Panc1 (cell line): ENCODE results near the gene HNRNPLL. TPM values are rescaled to one million over a fixed set of nuclear protein-coding genes. Genes with fewer than 3 reads are reported as not detected.

Experiments used
- ATAC-seq: fragments of 200-7000 bp; cut with Tn5 transposase; 2 replicates; pipeline ENCODE4 v1.9.1; 2020; ENCODE audit warnings: mild to moderate bottlenecking, moderate library complexity
- BruUV-seq: library from RNA; stranded (reverse); fragments of 400-500 nt; replicated peaks from 2 replicates; lab custom pipeline; 2021; lab: Mats Ljungman, UMichigan
- CTCF ChIA-PET: fragments of 300-600 bp; sonication (Branson Sonifier 250); formaldehyde crosslinking; loops from one replicate; lab custom pipeline; 2022; ENCODE audit warnings: antibody characterized with exemption; lab: Charles Lee
- POLR2A ChIA-PET: fragments of 300-600 bp; sonication (Branson Sonifier 250); formaldehyde crosslinking; loops from one replicate; lab custom pipeline; 2022; ENCODE audit warnings: antibody characterized with exemption; lab: Charles Lee
- DNase-seq: peaks from one replicate; pipeline ENCODE4 v3.0.0-alpha.2; 2010; ENCODE audit warnings: low read depth, low spot score
- H3K27ac ChIP-seq: 2 replicates; pipeline ENCODE4 v1.5.1; 2011; ENCODE audit warnings: mild to moderate bottlenecking, low read length, inconsistent platforms
- H3K27me3 ChIP-seq: fragments of 200-500 bp; sonication (Bioruptor generic); 2 replicates; pipeline ENCODE4 v1.6.0; 2014; ENCODE audit warnings: low read length, inconsistent platforms; ENCODE audit not compliant: control insufficient read depth, insufficient read depth
- H3K36me3 ChIP-seq: fragments of 200-500 bp; sonication (Bioruptor generic); 2 replicates; pipeline ENCODE4 v1.5.1; 2014; ENCODE audit warnings: inconsistent platforms, mild to moderate bottlenecking, low read length, moderate library complexity; ENCODE audit not compliant: control insufficient read depth, insufficient read depth
- H3K4me1 ChIP-seq: 2 replicates; pipeline ENCODE4 v1.5.1; 2011; ENCODE audit warnings: inconsistent platforms, mild to moderate bottlenecking, low read length, moderate library complexity; ENCODE audit not compliant: control insufficient read depth, insufficient read depth
- H3K4me3 ChIP-seq, 2 experiments: 2 replicates each; pipeline ENCODE4 v1.5.1; 2011 to 2012; ENCODE audit warnings: low read depth in 2 of 2, low read length in 2 of 2, mild to moderate bottlenecking in 2 of 2, inconsistent platforms in 1 of 2, moderate library complexity in 1 of 2
- H3K9me3 ChIP-seq: fragments of 200-500 bp; sonication (Bioruptor generic); 2 replicates; pipeline ENCODE4 v1.5.1; 2014; ENCODE audit warnings: low read depth, mild to moderate bottlenecking, inconsistent platforms, low read length, moderate library complexity; ENCODE audit not compliant: control insufficient read depth, insufficient read depth
- CTCF ChIP-seq: fragments of 450-650 bp; IDR thresholded peaks from 2 replicates; pipeline ENCODE4 v1.5.1; 2017; ENCODE audit warnings: mild to moderate bottlenecking
- POLR2AphosphoS5 ChIP-seq: IDR thresholded peaks from 2 replicates; pipeline ENCODE4 v1.6.1; 2012; ENCODE audit warnings: mild to moderate bottlenecking, low read depth, low read length, moderate library complexity
- REST ChIP-seq, 2 experiments: IDR thresholded peaks; 2 replicates each; pipeline ENCODE4 v1.6.1; 2011 to 2012; ENCODE audit warnings: low read depth in 2 of 2, control low read depth in 1 of 2, low read length in 1 of 2, mild to moderate bottlenecking in 1 of 2, moderate library complexity in 1 of 2; ENCODE audit not compliant: insufficient read depth in 1 of 2
- SIN3A ChIP-seq: IDR thresholded peaks from 2 replicates; pipeline ENCODE4 v1.6.1; 2012; ENCODE audit warnings: low read depth, mild to moderate bottlenecking, low read length, moderate library complexity, borderline replicate concordance; ENCODE audit not compliant: insufficient read depth
- TCF7L2 ChIP-seq: IDR thresholded peaks from 2 replicates; pipeline ENCODE4 v1.6.1; 2011; ENCODE audit warnings: mild to moderate bottlenecking, low read depth, low read length, inconsistent platforms
- in situ Hi-C: cut with HindIII; loops from 2 replicates; pipeline ENCODE4 v1.10.0; 2016; ENCODE audit warnings: low sequenced_read_pairs, low pct_unique_long_range_greater_than_20kb
- intact Hi-C: fragments of 100-400 bp; cut with micrococcal nuclease; formaldehyde crosslinking; loops from one replicate; pipeline ENCODE4 v1.10.0; 2022; ENCODE audit not compliant: unreplicated experiment
- total RNA-seq: library from RNA; stranded (reverse); gene quantifications from one replicate; pipeline ENCODE4 v1.2.1, GENCODE V29; 2021; ENCODE audit not compliant: unreplicated experiment

The HNRNPLL gene
- total RNA-seq, 1 experiment from 2014 or later = 69.8 TPM

- no peak for TF ChIP-seq REST (IDR thresholded peaks at IDR 0.05; ENCODE audit: insufficient read depth in 1 of 2, low read depth in 2 of 2, low read length in 1 of 2)
- no peak for TF ChIP-seq TCF7L2
- TF ChIP-seq CTCF = no peak
- no peak for TF ChIP-seq SIN3A
- TF ChIP-seq POLR2AphosphoS5 = no peak
- BruUV-seq = no TSS peak
- DNase-seq = no peak
- no peaks in the 10 kb centered on the region for H3K9me3 ChIP-seq
- H3K36me3 ChIP-seq = no peaks in the 10 kb centered on the region
- intact Hi-C loops = no loop called here
- ChIA-PET CTCF (no interaction called here), POLR2A (no interaction called here)
- in situ Hi-C loops = no loop called here
- no peak overlapping the region for H3K4me3 ChIP-seq
- ATAC-seq = no peak
- no peak overlapping the region for H3K27ac ChIP-seq
- no peaks in the 10 kb centered on the region for H3K27me3 ChIP-seq
- H3K4me1 ChIP-seq = peaks cover 5% of the 10 kb centered on the region; the same call in 1 of the 2 replicates
Observed at GRCh38 chr2:38631976-38632375, 29.2 kb upstream of the HNRNPLL start.

GRCh38 chr2:38629684-38630083 lies 27.0 kb upstream of the HNRNPLL start:
- ChIA-PET POLR2A (no interaction called here), CTCF (no interaction called here)
- no peak for ATAC-seq
- in situ Hi-C loops (no loop called here), intact Hi-C loops (no loop called here)
- Histone ChIP-seq H3K9me3 (no peaks in the 10 kb centered on the region), H3K27ac (no peak overlapping the region), H3K4me3 (no peak overlapping the region), H3K27me3 (no peaks in the 10 kb centered on the region), H3K4me1 (peaks cover 1% of the 10 kb centered on the region; the same call in 1 of the 2 replicates), H3K36me3 (no peaks in the 10 kb centered on the region)
- TF ChIP-seq SIN3A (no peak), REST (IDR thresholded peaks at IDR 0.05; ENCODE audit: insufficient read depth in 1 of 2, low read depth in 2 of 2, low read length in 1 of 2) (no peak), CTCF (no peak), TCF7L2 (no peak), POLR2AphosphoS5 (no peak)
- no TSS peak for BruUV-seq
- no peak for DNase-seq
